ENCODE results near the gene ERC2.

The ERC2 gene

DNA sequence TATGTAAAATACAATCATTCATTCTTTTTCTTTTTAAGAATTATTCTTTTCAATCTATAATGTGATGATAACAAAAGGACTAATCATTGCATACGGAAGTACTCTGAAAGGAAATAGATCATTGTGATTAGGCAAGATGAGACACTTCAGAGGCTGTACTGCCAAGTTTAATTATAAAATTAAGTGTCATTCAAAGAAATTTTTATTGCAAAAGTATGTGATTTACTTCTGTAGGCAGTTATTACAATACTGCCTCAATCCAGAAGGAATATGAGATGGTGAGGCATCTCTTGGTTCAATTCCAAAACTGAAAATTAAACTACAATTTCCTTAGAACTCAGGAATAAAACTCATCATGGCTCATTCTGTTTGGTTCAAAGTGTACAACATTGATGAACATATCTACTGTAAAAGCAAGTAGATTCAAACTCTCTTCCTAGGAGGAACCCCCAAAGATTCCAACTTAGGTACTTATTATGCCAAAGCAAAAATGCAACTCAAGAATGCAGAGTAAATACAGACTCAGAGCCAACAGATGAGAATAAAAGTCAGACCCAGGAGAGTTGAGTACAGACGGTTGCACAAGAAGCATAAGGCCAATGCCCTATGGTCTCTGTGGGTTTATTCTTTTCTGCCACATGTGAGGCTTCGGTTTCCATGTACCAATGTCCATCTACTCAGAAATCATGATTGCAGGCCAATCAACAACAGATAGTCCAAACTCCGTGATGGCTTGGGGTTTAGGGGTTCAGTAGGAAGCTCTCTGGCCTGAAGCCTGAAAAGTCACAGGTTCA lies 862.6 kb downstream of the ERC2 start:
- H2AK5ac ChIP-seq (ENCODE audit: low read length), result no peak overlapping the region
- H4K8ac ChIP-seq (ENCODE audit: low read depth, low read length), result no peak overlapping the region
- H2BK5ac ChIP-seq (ENCODE audit: low read depth, low read length, poor library complexity), result no peak overlapping the region
- no peak overlapping the region for H3K4ac ChIP-seq (ENCODE audit: low read depth, low read length)
- H4K12ac ChIP-seq (ENCODE audit: low read depth, low read length), result no peak overlapping the region
- no peak overlapping the region for H3K4me3 ChIP-seq (ENCODE audit: low read depth, low read length)
- H3K79me1 ChIP-seq (ENCODE audit: low read length), result peaks cover 4% of the 10 kb centered on the region
- no peak overlapping the region for H3K9ac ChIP-seq (ENCODE audit: low read length)
- H3K4me2 ChIP-seq (ENCODE audit: low read length), result no peak overlapping the region
- no peak overlapping the region for H3K14ac ChIP-seq (ENCODE audit: low read length)
- DNase-seq, result no peak
- H2BK12ac ChIP-seq (ENCODE audit: low read length), result no peak overlapping the region
- peaks cover 2% of the 10 kb centered on the region for H3K9me3 ChIP-seq (ENCODE audit: insufficient read depth, low read depth, low read length)
- H4K91ac ChIP-seq (ENCODE audit: low read depth, low read length), result no peak overlapping the region
- H3K27me3 ChIP-seq (ENCODE audit: insufficient read depth, low read length), result no peaks in the 10 kb centered on the region
- no peak overlapping the region for H3K27ac ChIP-seq (ENCODE audit: low read depth, low read length)
- H3K23ac ChIP-seq (ENCODE audit: low read length), result no peak overlapping the region
- H3K18ac ChIP-seq (ENCODE audit: low read length), result no peak overlapping the region
- H3K4me1 ChIP-seq (ENCODE audit: control insufficient read depth in 1 of 2, insufficient read depth in 2 of 2, low read length in 2 of 2), result peaks cover 0 to 6% of the 10 kb centered on the region in 2 experiments
- no peaks in the 10 kb centered on the region for H3K79me2 ChIP-seq (ENCODE audit: control insufficient read depth, insufficient read depth, low read length, poor library complexity)
- no CpG with 5 or more reads among the region's 4 CpGs for WGBS (ENCODE audit: extremely low coverage, insufficient coverage, insufficient read length)
- H3K36me3 ChIP-seq (ENCODE audit: control insufficient read depth in 1 of 2, insufficient read depth in 2 of 2, low read length in 2 of 2), result no peaks in the 10 kb centered on the region
- no peak overlapping the region for H2BK120ac ChIP-seq (ENCODE audit: insufficient read depth, low read length, poor library complexity)
- no peak overlapping the region for H2AFZ ChIP-seq (ENCODE audit: insufficient read depth, low read length, poor library complexity)

DNA sequence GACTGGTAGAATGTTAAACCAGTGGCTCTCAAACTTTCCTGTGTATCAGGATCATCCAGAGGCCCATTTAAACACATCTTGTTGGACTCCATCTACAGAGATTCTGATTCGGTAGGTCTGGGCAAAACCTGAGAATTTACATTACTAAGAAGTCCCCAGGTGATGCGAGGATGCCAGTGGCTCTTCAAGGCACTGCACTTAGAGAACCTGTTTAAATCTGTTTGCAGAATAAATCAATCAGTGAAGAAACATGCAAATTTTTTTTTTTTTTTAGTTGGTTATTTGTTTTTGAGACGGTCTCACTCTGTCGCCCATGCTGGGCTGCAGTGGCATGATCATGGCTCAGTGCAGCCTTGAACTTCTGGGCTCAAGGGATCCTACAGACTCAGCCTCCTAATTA lies 863.4 kb downstream of the ERC2 start:
- H3K4me2 ChIP-seq (ENCODE audit: low read length), result no peak overlapping the region
- no peak overlapping the region for H3K23ac ChIP-seq (ENCODE audit: low read length)
- peaks cover 0 to 7% of the 10 kb centered on the region in 2 experiments for H3K4me1 ChIP-seq (ENCODE audit: control insufficient read depth in 1 of 2, insufficient read depth in 2 of 2, low read length in 2 of 2)
- H3K27me3 ChIP-seq (ENCODE audit: insufficient read depth, low read length), result no peaks in the 10 kb centered on the region
- no peak overlapping the region for H3K4ac ChIP-seq (ENCODE audit: low read depth, low read length)
- WGBS (ENCODE audit: extremely low coverage, insufficient coverage, insufficient read length), result no CpG with 5 or more reads among the region's 4 CpGs
- H2BK120ac ChIP-seq (ENCODE audit: insufficient read depth, low read length, poor library complexity), result no peak overlapping the region
- H4K91ac ChIP-seq (ENCODE audit: low read depth, low read length), result no peak overlapping the region
- H3K79me2 ChIP-seq (ENCODE audit: control insufficient read depth, insufficient read depth, low read length, poor library complexity), result no peaks in the 10 kb centered on the region
- H2AFZ ChIP-seq (ENCODE audit: insufficient read depth, low read length, poor library complexity), result no peak overlapping the region
- no peak overlapping the region for H2BK12ac ChIP-seq (ENCODE audit: low read length)
- DNase-seq, result no peak
- H3K36me3 ChIP-seq (ENCODE audit: control insufficient read depth in 1 of 2, insufficient read depth in 2 of 2, low read length in 2 of 2), result no peaks in the 10 kb centered on the region
- no peak overlapping the region for H3K18ac ChIP-seq (ENCODE audit: low read length)
- peaks cover 2% of the 10 kb centered on the region for H3K9me3 ChIP-seq (ENCODE audit: insufficient read depth, low read depth, low read length)
- H3K9ac ChIP-seq (ENCODE audit: low read length), result no peak overlapping the region
- H3K79me1 ChIP-seq (ENCODE audit: low read length), result peaks cover 4% of the 10 kb centered on the region
- H4K8ac ChIP-seq (ENCODE audit: low read depth, low read length), result no peak overlapping the region
- no peak overlapping the region for H2BK5ac ChIP-seq (ENCODE audit: low read depth, low read length, poor library complexity)
- H2AK5ac ChIP-seq (ENCODE audit: low read length), result no peak overlapping the region
- H3K4me3 ChIP-seq (ENCODE audit: low read depth, low read length), result no peak overlapping the region
- no peak overlapping the region for H3K14ac ChIP-seq (ENCODE audit: low read length)
- no peak overlapping the region for H3K27ac ChIP-seq (ENCODE audit: low read depth, low read length)
- H4K12ac ChIP-seq (ENCODE audit: low read depth, low read length), result no peak overlapping the region

- H2BK120ac ChIP-seq (ENCODE audit: insufficient read depth, low read length, poor library complexity), result no peak overlapping the region
- no peak overlapping the region for H3K4me3 ChIP-seq (ENCODE audit: low read depth, low read length)
- no peak overlapping the region for H4K12ac ChIP-seq (ENCODE audit: low read depth, low read length)
- H4K8ac ChIP-seq (ENCODE audit: low read depth, low read length), result no peak overlapping the region
- no peak overlapping the region for H3K9ac ChIP-seq (ENCODE audit: low read length)
- H2AFZ ChIP-seq (ENCODE audit: insufficient read depth, low read length, poor library complexity), result no peak overlapping the region
- no CpG with 5 or more reads among the region's 2 CpGs for WGBS (ENCODE audit: extremely low coverage, insufficient coverage, insufficient read length)
- no peak overlapping the region for H3K4me2 ChIP-seq (ENCODE audit: low read length)
- no peak overlapping the region for H3K14ac ChIP-seq (ENCODE audit: low read length)
- no peak for DNase-seq
- H3K79me2 ChIP-seq (ENCODE audit: control insufficient read depth, insufficient read depth, low read length, poor library complexity), result no peaks in the 10 kb centered on the region
- H3K27me3 ChIP-seq (ENCODE audit: insufficient read depth, low read length), result no peaks in the 10 kb centered on the region
- peaks cover 0 to 7% of the 10 kb centered on the region in 2 experiments for H3K4me1 ChIP-seq (ENCODE audit: control insufficient read depth in 1 of 2, insufficient read depth in 2 of 2, low read length in 2 of 2)
- H4K91ac ChIP-seq (ENCODE audit: low read depth, low read length), result no peak overlapping the region
- H3K23ac ChIP-seq (ENCODE audit: low read length), result no peak overlapping the region
- H3K27ac ChIP-seq (ENCODE audit: low read depth, low read length), result no peak overlapping the region
- H2AK5ac ChIP-seq (ENCODE audit: low read length), result no peak overlapping the region
- no peak overlapping the region for H2BK12ac ChIP-seq (ENCODE audit: low read length)
- H2BK5ac ChIP-seq (ENCODE audit: low read depth, low read length, poor library complexity), result no peak overlapping the region
- H3K79me1 ChIP-seq (ENCODE audit: low read length), result peaks cover 4% of the 10 kb centered on the region
- H3K18ac ChIP-seq (ENCODE audit: low read length), result no peak overlapping the region
- peaks cover 2% of the 10 kb centered on the region for H3K9me3 ChIP-seq (ENCODE audit: insufficient read depth, low read depth, low read length)
- no peaks in the 10 kb centered on the region for H3K36me3 ChIP-seq (ENCODE audit: control insufficient read depth in 1 of 2, insufficient read depth in 2 of 2, low read length in 2 of 2)
- no peak overlapping the region for H3K4ac ChIP-seq (ENCODE audit: low read depth, low read length)
These were observed 863.9 kb downstream of the ERC2 start for GRCh38 chr3:55604402-55604801.

DNA sequence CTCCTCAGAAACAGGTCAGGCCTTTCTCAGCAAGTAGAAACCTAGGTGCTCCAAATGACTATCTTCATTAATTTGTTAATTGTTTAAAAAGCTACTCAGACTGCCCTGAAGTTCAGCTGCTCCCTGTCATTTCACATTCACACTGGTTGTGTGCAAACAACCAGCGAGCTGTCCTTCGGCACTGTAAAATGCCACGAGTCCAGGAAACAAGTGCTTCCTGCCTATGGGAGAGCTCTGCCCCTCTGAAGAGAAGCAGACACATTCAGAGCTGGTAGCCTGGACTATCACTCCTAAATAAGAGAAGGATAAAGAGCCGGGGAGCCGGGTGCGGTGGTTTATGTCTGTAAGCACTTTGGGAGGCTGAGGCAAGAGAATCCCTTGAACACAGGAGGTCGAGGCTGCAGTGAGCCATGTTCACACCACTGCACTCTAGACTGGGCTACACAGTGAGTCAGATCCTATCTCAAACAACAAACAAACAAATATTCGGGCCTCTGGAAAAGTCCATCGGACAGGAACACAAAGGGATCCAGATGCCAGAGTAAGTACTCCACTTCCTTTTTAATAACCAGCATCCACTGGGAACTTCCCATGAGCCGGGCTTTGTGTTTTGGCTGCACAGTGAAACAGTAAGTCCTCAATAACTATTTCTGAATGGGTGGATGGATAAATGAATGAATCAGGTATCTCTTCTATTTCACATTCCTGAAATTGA lies 866.7 kb downstream of the ERC2 start:
- Histone ChIP-seq H3K79me1 (ENCODE audit: low read length) (peaks cover 4% of the 10 kb centered on the region), H2AFZ (ENCODE audit: insufficient read depth, low read length, poor library complexity) (no peak overlapping the region), H3K79me2 (ENCODE audit: control insufficient read depth, insufficient read depth, low read length, poor library complexity) (no peaks in the 10 kb centered on the region), H4K91ac (ENCODE audit: low read depth, low read length) (no peak overlapping the region), H4K12ac (ENCODE audit: low read depth, low read length) (no peak overlapping the region), H2BK5ac (ENCODE audit: low read depth, low read length, poor library complexity) (no peak overlapping the region), H4K8ac (ENCODE audit: low read depth, low read length) (no peak overlapping the region), H3K18ac (ENCODE audit: low read length) (no peak overlapping the region), H3K27ac (ENCODE audit: low read depth, low read length) (peak overlapping the region; percentile 38), H2AK5ac (ENCODE audit: low read length) (no peak overlapping the region), H3K14ac (ENCODE audit: low read length) (no peak overlapping the region), H3K4ac (ENCODE audit: low read depth, low read length) (no peak overlapping the region), H3K4me3 (ENCODE audit: low read depth, low read length) (no peak overlapping the region), H3K36me3 (ENCODE audit: control insufficient read depth in 1 of 2, insufficient read depth in 2 of 2, low read length in 2 of 2) (no peaks in the 10 kb centered on the region), H3K4me1 (ENCODE audit: control insufficient read depth in 1 of 2, insufficient read depth in 2 of 2, low read length in 2 of 2) (peaks cover 0 to 7% of the 10 kb centered on the region in 2 experiments), H3K23ac (ENCODE audit: low read length) (no peak overlapping the region), H3K4me2 (ENCODE audit: low read length) (peak overlapping the region; percentile 1), H3K9me3 (ENCODE audit: insufficient read depth, low read depth, low read length) (no peaks in the 10 kb centered on the region), H2BK12ac (ENCODE audit: low read length) (peak overlapping the region; percentile 12), H3K27me3 (ENCODE audit: insufficient read depth, low read length) (no peaks in the 10 kb centered on the region), H2BK120ac (ENCODE audit: insufficient read depth, low read length, poor library complexity) (no peak overlapping the region), H3K9ac (ENCODE audit: low read length) (no peak overlapping the region)
- no CpG with 5 or more reads among the region's 10 CpGs for WGBS (ENCODE audit: extremely low coverage, insufficient coverage, insufficient read length)
- no peak for DNase-seq
